Measurements from ENCODE around the gene POC1A. TPM values are rescaled to one million over a fixed set of nuclear protein-coding genes. Genes with fewer than 3 reads are reported as not detected.

The POC1A gene
- total RNA-seq, 1 experiment from 2014 or later = 29.0 TPM

DNA sequence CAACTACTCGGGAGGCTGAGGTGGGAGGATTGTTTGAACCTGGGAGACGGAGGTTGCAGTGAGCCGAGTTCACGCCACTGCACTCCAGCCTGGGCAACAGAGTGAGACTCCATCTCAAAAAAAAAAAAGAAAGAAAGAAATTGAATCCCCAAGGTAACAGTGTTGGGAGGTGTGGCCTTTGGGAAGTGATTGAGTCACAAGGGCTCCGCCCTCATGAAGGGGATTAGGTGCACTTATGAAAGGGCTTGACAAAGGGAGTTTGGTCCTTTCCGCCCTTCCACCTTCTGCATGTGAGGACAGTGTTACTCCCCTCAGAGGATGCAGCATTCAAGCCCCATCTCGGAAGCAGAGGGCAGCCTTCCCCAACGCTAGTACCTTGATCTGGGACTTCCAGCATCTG lies 21.3 kb downstream of the POC1A start:
- H3K4me3 Mint-ChIP-seq = no peak overlapping the region
- Histone ChIP-seq H4K91ac (ENCODE audit: insufficient read length, low read depth, low read length) (no peak overlapping the region), H3K4me1 (ENCODE audit: insufficient read depth, low read length) (no peaks in the 10 kb centered on the region), H2AK5ac (ENCODE audit: insufficient read length, low read length) (no peak overlapping the region), H3K4ac (ENCODE audit: low read depth, low read length) (no peak overlapping the region), H4K20me1 (ENCODE audit: control insufficient read depth, insufficient read depth, insufficient read length) (no peaks in the 10 kb centered on the region), H3K14ac (ENCODE audit: insufficient read depth, low read length) (no peak overlapping the region), H3K56ac (ENCODE audit: insufficient read length, low read depth, low read length) (no peak overlapping the region), H2BK20ac (ENCODE audit: low read depth, low read length, poor library complexity, severe bottlenecking) (no peak overlapping the region), H2BK15ac (ENCODE audit: low read depth, low read length) (no peak overlapping the region), H3K4me2 (ENCODE audit: insufficient read depth, insufficient read length, low read length) (no peak overlapping the region), H3K27me3 (ENCODE audit: insufficient read depth, low read length) (no peaks in the 10 kb centered on the region), H3T11ph (ENCODE audit: low read length) (no peak overlapping the region), H3K23me2 (ENCODE audit: insufficient read length, low read depth, low read length, poor library complexity, severe bottlenecking) (no peaks in the 10 kb centered on the region), H4K8ac (replicated peaks; ENCODE audit: insufficient read length, low read depth, low read length) (no peak overlapping the region), H3K18ac (ENCODE audit: insufficient read length, low read depth, low read length) (no peak overlapping the region), H4K5ac (ENCODE audit: insufficient read length, low read depth, low read length) (no peak overlapping the region), H3K79me1 (ENCODE audit: insufficient read depth, low read depth, low read length, poor library complexity, severe bottlenecking) (no peaks in the 10 kb centered on the region), H3K23ac (ENCODE audit: insufficient read length, low read depth, low read length) (no peak overlapping the region), H3K79me2 (ENCODE audit: insufficient read depth, low read length) (no peaks in the 10 kb centered on the region), H2AFZ (ENCODE audit: low read length) (no peak overlapping the region), H2BK12ac (ENCODE audit: insufficient read length, low read depth, low read length) (no peak overlapping the region), H3K9me3 (ENCODE audit: control insufficient read depth, low read depth, low read length) (no peaks in the 10 kb centered on the region), H2BK5ac (ENCODE audit: insufficient read length, low read length) (no peak overlapping the region), H3K9ac (ENCODE audit: extremely low read depth, insufficient read length, low read length) (no peak overlapping the region), H3K27ac (ENCODE audit: insufficient read length, low read depth, low read length) (no peak overlapping the region), H2BK120ac (ENCODE audit: low read depth, low read length, poor library complexity, severe bottlenecking) (no peak overlapping the region)
- no peaks in the 10 kb centered on the region; a peak in 1 of 5 replicates for H3K9me3 Mint-ChIP-seq
- no peak for TF ChIP-seq CTCF (conservative IDR thresholded peaks at IDR 0.05)
- H3K4me1 Mint-ChIP-seq = peaks cover 0 to 2% of the 10 kb centered on the region in 2 experiments; a peak in 2 of 4 replicates
- peaks cover 2 to 48% (median 40%) of the 10 kb centered on the region in 3 experiments; a peak in 6 of 7 replicates for H3K36me3 Mint-ChIP-seq (ENCODE audit: insufficient read depth in 1 of 3, low read depth in 3 of 3)
- DNase-seq = no peak
- WGBS (ENCODE audit: extremely low coverage, insufficient read length, low lambda C conversion rate) = no CpG with 5 or more reads among the region's 8 CpGs
- no peak overlapping the region for H3K27ac Mint-ChIP-seq
- H3K27me3 Mint-ChIP-seq (ENCODE audit: low read depth) = no peaks in the 10 kb centered on the region; the same call in 1 of the 2 replicates

Data from H9 (cell line).